Measurements from ENCODE around the gene ASPG. TPM values are rescaled to one million over a fixed set of nuclear protein-coding genes. Genes with fewer than 3 reads are reported as not detected.
A peak's percentile ranks its signal among the peaks of the same experiment; 100 is the strongest.

The ASPG gene
- total RNA-seq, 2 donors from 2014 or later: 78.5 to 161 TPM

- Histone ChIP-seq H3K4me3 (no peak overlapping the region), H3K27ac (no peak overlapping the region), H3K4me1 (peaks cover 0 to 11% of the 10 kb centered on the region in 2 donors), H3K27me3 (no peaks in the 10 kb centered on the region), H3K36me3 (peaks cover 6% of the 10 kb centered on the region), H3K9me3 (no peaks in the 10 kb centered on the region)
- no peak for DNase-seq (ENCODE audit: low spot score)
- TF ChIP-seq CTCF (IDR thresholded peaks at IDR 0.05): no peak
Measured at GRCh38 chr14:104092931-104093365, 7.4 kb downstream of the ASPG start.

DNA sequence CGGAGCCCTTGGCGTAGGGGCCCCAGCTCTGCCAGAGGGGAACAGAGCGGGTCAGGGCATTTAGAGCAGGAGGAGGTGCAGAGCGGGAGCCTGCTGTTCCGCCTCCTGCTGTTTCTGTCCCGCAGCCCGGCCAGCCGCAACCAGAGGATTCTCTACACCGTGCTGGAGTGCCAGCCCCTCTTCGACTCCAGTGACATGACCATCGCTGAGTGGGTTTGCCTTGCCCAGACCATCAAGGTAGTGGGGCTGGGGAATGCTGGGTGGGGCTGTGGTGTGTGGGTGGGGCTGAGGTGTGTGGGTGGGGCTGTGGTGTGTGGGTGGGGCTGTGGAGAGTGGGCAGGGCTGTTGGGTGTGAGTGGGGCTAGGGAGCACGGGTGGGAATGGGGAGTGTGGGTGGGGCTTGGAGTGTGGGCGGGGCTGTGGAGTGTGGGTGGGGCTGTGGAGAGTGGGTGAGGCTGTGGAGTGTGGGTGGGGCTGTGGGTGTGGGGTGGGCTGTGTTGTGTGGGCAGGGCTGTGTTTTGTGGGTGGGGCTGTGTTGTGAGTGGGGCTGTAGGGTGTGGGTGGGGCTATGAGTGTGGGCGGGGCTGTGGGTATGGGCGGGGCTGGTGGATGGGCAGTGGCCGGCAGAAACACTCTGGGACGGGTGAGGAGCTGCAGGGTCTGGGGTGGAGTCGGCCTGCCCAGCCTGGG is 8.0 kb downstream of the ASPG start:
- no peak for DNase-seq (ENCODE audit: low spot score)
- TF ChIP-seq CTCF (IDR thresholded peaks at IDR 0.05): no peak

DNA sequence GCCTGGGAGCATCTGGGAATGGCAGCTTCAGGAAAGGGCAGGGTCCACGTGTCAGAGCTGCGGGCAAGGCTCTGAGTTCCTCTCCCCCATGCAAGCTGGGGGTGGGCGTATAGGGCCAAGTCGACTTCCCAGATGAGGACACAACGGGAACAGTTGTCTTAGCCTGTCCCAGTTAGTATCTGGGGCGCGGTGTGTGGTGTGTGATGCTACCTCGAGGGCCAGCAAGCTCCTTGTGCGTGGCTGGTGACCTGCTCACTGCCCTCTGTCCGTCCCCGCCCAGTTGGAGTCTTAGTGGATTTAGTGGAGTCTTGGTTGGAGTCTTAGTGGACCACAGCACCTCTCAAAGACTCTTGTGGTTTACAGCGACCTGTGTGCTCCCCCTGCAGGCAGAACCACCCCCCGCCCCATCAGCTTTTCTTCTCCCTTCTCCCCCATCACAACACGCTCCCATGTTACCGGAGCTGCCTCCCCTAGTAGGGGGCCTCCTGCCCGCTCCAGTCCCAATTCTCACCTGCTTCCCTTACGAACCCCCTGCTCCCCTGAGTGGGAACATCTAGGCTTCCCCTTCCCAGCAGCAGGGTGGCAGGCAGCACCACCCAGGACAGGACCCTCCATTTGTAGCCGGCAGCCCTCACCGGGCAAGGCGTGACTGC is 8.7 kb downstream of the ASPG start:
- no peaks in the 10 kb centered on the region for H3K9me3 ChIP-seq
- no peak for DNase-seq (ENCODE audit: low spot score)
- no peak for TF ChIP-seq CTCF (IDR thresholded peaks at IDR 0.05)
- H3K4me3 ChIP-seq: no peak overlapping the region
- H3K27ac ChIP-seq: no peak overlapping the region
- H3K4me1 ChIP-seq: peaks cover 0 to 6% of the 10 kb centered on the region in 2 donors
- peaks cover 9% of the 10 kb centered on the region for H3K36me3 ChIP-seq
- no peaks in the 10 kb centered on the region for H3K27me3 ChIP-seq

More for the DNA sequence above, 8.0 kb downstream of the ASPG start:
- Histone ChIP-seq H3K9me3 (no peaks in the 10 kb centered on the region), H3K4me3 (no peak overlapping the region), H3K4me1 (peaks cover 0 to 6% of the 10 kb centered on the region in 2 donors), H3K27me3 (no peaks in the 10 kb centered on the region), H3K36me3 (peaks cover 6% of the 10 kb centered on the region), H3K27ac (no peak overlapping the region)

DNA sequence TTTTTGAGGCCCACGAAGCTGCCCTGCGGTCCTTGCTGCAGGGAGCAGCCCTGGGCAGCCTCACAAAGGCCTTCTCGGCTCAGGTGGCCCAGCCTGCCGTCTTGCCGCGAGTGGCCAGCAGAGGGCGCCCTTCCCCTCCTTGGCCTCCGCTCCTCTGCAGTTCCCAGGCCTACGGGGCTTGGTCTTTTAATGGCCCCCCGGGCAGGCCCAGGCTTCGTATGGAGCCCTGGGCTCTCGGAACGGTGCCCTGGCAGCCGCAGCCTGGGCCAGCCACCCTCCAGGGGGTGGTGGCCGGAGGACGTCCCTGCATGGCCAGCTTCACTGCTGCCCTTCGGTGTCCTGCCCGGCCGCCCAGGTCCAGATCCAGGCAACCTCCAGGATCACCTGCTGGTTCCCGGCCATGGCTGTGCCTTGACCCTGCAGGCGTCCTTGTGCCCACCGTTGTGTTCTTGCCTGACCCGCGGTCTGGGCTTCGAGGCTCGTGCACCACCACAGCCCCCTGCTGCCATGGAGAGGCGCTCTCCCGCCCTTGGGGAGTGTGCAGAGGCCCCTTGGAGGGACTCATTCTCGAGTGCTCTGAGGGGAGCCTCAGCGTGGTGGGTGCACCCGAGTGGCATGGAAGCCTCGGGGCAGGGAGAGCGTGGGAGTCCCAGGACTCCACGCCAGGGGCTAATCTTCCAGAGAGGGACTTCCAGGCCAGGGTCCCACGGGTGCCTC is 9.4 kb downstream of the ASPG start:
- no peak for DNase-seq (ENCODE audit: low spot score)
- Histone ChIP-seq H3K4me3 (no peak overlapping the region), H3K27ac (no peak overlapping the region), H3K4me1 (peaks cover 0 to 6% of the 10 kb centered on the region in 2 donors), H3K9me3 (no peaks in the 10 kb centered on the region), H3K36me3 (peaks cover 14% of the 10 kb centered on the region), H3K27me3 (no peaks in the 10 kb centered on the region)
- peak; percentile 89 to 92 for TF ChIP-seq CTCF (IDR thresholded peaks at IDR 0.05)

GRCh38 chr14:104095426-104096310 is 10.2 kb downstream of the ASPG start:
- TF ChIP-seq CTCF (IDR thresholded peaks at IDR 0.05): no peak
- Histone ChIP-seq H3K27ac (no peak overlapping the region), H3K9me3 (no peaks in the 10 kb centered on the region), H3K4me1 (peaks cover 0 to 7% of the 10 kb centered on the region in 2 donors), H3K36me3 (peaks cover 14% of the 10 kb centered on the region), H3K4me3 (no peak overlapping the region), H3K27me3 (no peaks in the 10 kb centered on the region)
- no peak for DNase-seq (ENCODE audit: low spot score)
